Epithelial cell of proximal tubule (primary cell): ENCODE data around the gene HBS1L. TPM values are rescaled to one million over a fixed set of nuclear protein-coding genes. Genes with fewer than 3 reads are reported as not detected.

ENCODE experiments used
- DNase-seq: peaks from one replicate; pipeline ENCODE4 v3.0.0-alpha.2; 2011; ENCODE audit warnings: low read depth
- H3K4me3 ChIP-seq: 2 replicates; pipeline ENCODE4 v1.5.1; 2011; ENCODE audit warnings: low read depth, mild to moderate bottlenecking, low read length
- CTCF ChIP-seq: conservative IDR thresholded peaks from 2 replicates; pipeline ENCODE4 v1.5.1; 2012; ENCODE audit warnings: low read depth, mild to moderate bottlenecking, low read length
- total RNA-seq: library from RNA; depleted of rRNA; stranded (reverse); fragments of >200 nt; gene quantifications from 2 replicates; pipeline ENCODE4 v1.2.3, GENCODE V29; 2015

HBS1L gene
- total RNA-seq, 1 donor from 2014 or later: 91.7 TPM

- no peak for TF ChIP-seq CTCF
- H3K4me3 ChIP-seq: no peak overlapping the region
- no peak for DNase-seq
Measured at GRCh38 chr6:134921276-134921675, 133.3 kb downstream of the HBS1L start.

- no peak for TF ChIP-seq CTCF
- no peak for DNase-seq
- no peak overlapping the region for H3K4me3 ChIP-seq
Measured at GRCh38 chr6:134920422-134920821, 134.2 kb downstream of the HBS1L start.

GRCh38 chr6:134918418-134918961, 136.1 kb downstream of the HBS1L start:
- DNase-seq: no peak
- H3K4me3 ChIP-seq: no peak overlapping the region
- TF ChIP-seq CTCF: no peak

GRCh38 chr6:134911547-134911946, 143.1 kb downstream of the HBS1L start:
- DNase-seq: peak; percentile 72
- no peak for TF ChIP-seq CTCF
- no peak overlapping the region for H3K4me3 ChIP-seq

GRCh38 chr6:134910593-134910935, 144.1 kb downstream of the HBS1L start:
- no peak for DNase-seq
- no peak for TF ChIP-seq CTCF
- H3K4me3 ChIP-seq: no peak overlapping the region

Other genes starting within 250 kb of the HBS1L start
- gene ALDH8A1, start 104.7 kb downstream of the HBS1L start, total RNA-seq: 0.14 and 0.40 TPM in 2 replicates
- gene MYB, start 126.5 kb upstream of the HBS1L start, total RNA-seq: 1.4 and 2.7 TPM in 2 replicates